GM23338 (cell line): ENCODE measurements around the gene CEACAM16. TPM values are rescaled to one million over a fixed set of nuclear protein-coding genes. Genes with fewer than 3 reads are reported as not detected.

Source experiments
- ATAC-seq: fragments of 200-7000 bp; cut with Tn5 transposase; 3 replicates; pipeline ENCODE4 v1.9.1; 2020
- DNase-seq: peaks from one replicate; pipeline ENCODE4 v3.0.0-alpha.2; 2015; ENCODE audit warnings: low spot score
- H2AFZ ChIP-seq: fragments of 200-600 bp; sonication (generic); 2 replicates; pipeline ENCODE4 v1.8.0; 2016; ENCODE audit warnings: antibody characterized with exemption, mild to moderate bottlenecking, moderate library complexity
- H3F3A ChIP-seq: fragments of 200-600 bp; sonication (generic); replicated peaks from 2 replicates; pipeline ENCODE4 v1.8.0; 2017; ENCODE audit warnings: antibody characterized with exemption, mixed run types, low read depth
- H3K27ac ChIP-seq: fragments of 200-600 bp; sonication (generic); 2 replicates; pipeline ENCODE4 v1.6.1; 2016; ENCODE audit warnings: low read depth
- H3K27me3 ChIP-seq: fragments of 200-600 bp; sonication (generic); 2 replicates; pipeline ENCODE4 v1.8.0; 2016; ENCODE audit warnings: mild to moderate bottlenecking, mixed run types, moderate library complexity; ENCODE audit not compliant: insufficient read depth
- H3K36me3 ChIP-seq: fragments of 200-600 bp; sonication (generic); 2 replicates; pipeline ENCODE4 v1.8.0; 2016; ENCODE audit warnings: mild to moderate bottlenecking; ENCODE audit not compliant: insufficient read depth
- H3K4me1 ChIP-seq: fragments of 200-600 bp; sonication (generic); 2 replicates; pipeline ENCODE4 v1.8.0; 2016; ENCODE audit warnings: mild to moderate bottlenecking, moderate library complexity; ENCODE audit not compliant: insufficient read depth
- H3K4me2 ChIP-seq: fragments of 200-600 bp; sonication (generic); 2 replicates; pipeline ENCODE4 v1.7.1; 2017; ENCODE audit warnings: mixed run types
- H3K4me3 ChIP-seq: fragments of 200-600 bp; sonication (generic); 2 replicates; pipeline ENCODE4 v1.6.1; 2016; ENCODE audit warnings: mixed run types
- H3K79me2 ChIP-seq: fragments of 200-600 bp; sonication (generic); replicated peaks from 2 replicates; pipeline ENCODE4 v1.8.0; 2017; ENCODE audit warnings: mild to moderate bottlenecking; ENCODE audit not compliant: insufficient read depth
- H3K9me2 ChIP-seq: fragments of 200-600 bp; sonication (generic); 2 replicates; pipeline ENCODE4 v1.8.0; 2017; ENCODE audit not compliant: insufficient read depth
- H4K20me1 ChIP-seq: fragments of 200-600 bp; sonication (generic); replicated peaks from 2 replicates; pipeline ENCODE4 v1.8.0; 2017; ENCODE audit warnings: mild to moderate bottlenecking; ENCODE audit not compliant: insufficient read depth
- H3K27ac Mint-ChIP-seq: 2 replicates; pipeline ENCODE4 v1.8.0; 2020; ENCODE audit warnings: inconsistent platforms, mild to moderate bottlenecking, moderate library complexity, mixed read lengths
- H3K27me3 Mint-ChIP-seq: 3 replicates; pipeline ENCODE4 v1.8.0; 2022; ENCODE audit warnings: low read depth, mild to moderate bottlenecking, moderate library complexity, mixed read lengths, inconsistent platforms; ENCODE audit not compliant: insufficient read depth, poor library complexity
- H3K36me3 Mint-ChIP-seq: 3 replicates; pipeline ENCODE4 v1.8.0; 2021; ENCODE audit warnings: low read depth, mild to moderate bottlenecking, inconsistent platforms, moderate library complexity, mixed read lengths
- H3K4me1 Mint-ChIP-seq: 3 replicates; pipeline ENCODE4 v1.8.0; 2020; ENCODE audit warnings: mild to moderate bottlenecking, inconsistent platforms, mixed read lengths
- H3K4me3 Mint-ChIP-seq: 3 replicates; pipeline ENCODE4 v1.8.0; 2021; ENCODE audit warnings: moderate library complexity, mild to moderate bottlenecking, inconsistent platforms, mixed read lengths
- H3K9me3 Mint-ChIP-seq: 3 replicates; pipeline ENCODE4 v1.8.0; 2020; ENCODE audit warnings: moderate library complexity, mild to moderate bottlenecking, inconsistent platforms, mixed read lengths
- CTCF ChIP-seq, 2 experiments: fragments of 200-600 bp in 1 of 2; sonication (generic) in 1 of 2; conservative IDR thresholded peaks; 2 replicates each; pipeline versions ENCODE4 v1.5.1 to v1.6.1; 2016 to 2017; ENCODE audit warnings: antibody characterized with exemption in 2 of 2, low read depth in 2 of 2, mild to moderate bottlenecking in 2 of 2, moderate library complexity in 1 of 2
- EZH2 ChIP-seq: fragments of 200-600 bp; sonication (generic); IDR thresholded peaks from one replicate; pipeline ENCODE4 v1.8.0; 2017; ENCODE audit warnings: antibody characterized with exemption, mild to moderate bottlenecking, low read depth; ENCODE audit not compliant: unreplicated experiment
- EZH2phosphoT487 ChIP-seq: fragments of 200-600 bp; sonication (generic); IDR thresholded peaks from one replicate; pipeline ENCODE4 v1.8.1; 2018; ENCODE audit warnings: antibody characterized with exemption; ENCODE audit not compliant: unreplicated experiment
- POLR2AphosphoS5 ChIP-seq: IDR thresholded peaks from 2 replicates; pipeline ENCODE4 v1.6.1; 2016; ENCODE audit warnings: antibody characterized with exemption, low read depth
- ZNF331 ChIP-seq: fragments of 250-450 bp; sonication (Bioruptor Pico); IDR thresholded peaks from 2 replicates; pipeline ENCODE4 v1.5.0; 2020; ENCODE audit warnings: low read depth, mild to moderate bottlenecking, moderate library complexity
- ZNF462 ChIP-seq: fragments of 250-450 bp; sonication (Bioruptor Pico); IDR thresholded peaks from 2 replicates; pipeline ENCODE4 v1.5.0; 2020; ENCODE audit warnings: mild to moderate bottlenecking, moderate library complexity
- polyA plus RNA-seq: library from polyadenylated mRNA; unstranded; fragments of >200 nt; fragmentation: Nextera tagmentation; extraction: Ambion mirVana; gene quantifications from 2 replicates; pipeline ENCODE4 v1.2.1, GENCODE V29; 2016
- total RNA-seq: library from RNA; depleted of rRNA; stranded (reverse); fragments of >200 nt; shearing (Covaris generic); gene quantifications from 2 replicates; pipeline ENCODE4 v1.2.3, GENCODE V29; 2014

Gene CEACAM16
- total and polyA plus RNA-seq, 2 experiments from 2014 or later = not detected

GRCh38 chr19:44723299-44723951 lies 24.5 kb downstream of the CEACAM16 start (continued):
- TF ChIP-seq ZNF462 (CRISPR knock-in tag) (no peak), ZNF331 (CRISPR knock-in tag) (no peak)

GRCh38 chr19:44723952-44724319 lies 25.0 kb downstream of the CEACAM16 start:
- H3K36me3 ChIP-seq = no peaks in the 10 kb centered on the region
- no peaks in the 10 kb centered on the region for H3F3A ChIP-seq
- H4K20me1 ChIP-seq = no peaks in the 10 kb centered on the region
- peaks cover 8% of the 10 kb centered on the region; the same call in 1 of the 2 replicates for H3K4me1 ChIP-seq
- H3K9me3 Mint-ChIP-seq = no peaks in the 10 kb centered on the region
- no peak overlapping the region for H3K4me2 ChIP-seq
- ATAC-seq = peak; percentile 91
- H3K36me3 Mint-ChIP-seq = no peaks in the 10 kb centered on the region
- no peaks in the 10 kb centered on the region for H3K9me2 ChIP-seq
- H3K79me2 ChIP-seq = no peaks in the 10 kb centered on the region
- H3K27ac Mint-ChIP-seq = no peak overlapping the region
- 0 out of 2 replicates have a peak, but pooled peaks cover 6% of the 10 kb centered on the region for H3K27me3 ChIP-seq
- H3K27ac ChIP-seq = no peak overlapping the region
- peak; percentile 89 to 97 for TF ChIP-seq CTCF (conservative IDR thresholded peaks at IDR 0.05; ENCODE audit: low read depth in 2 of 2)
- no peak for TF ChIP-seq EZH2
- no peak for TF ChIP-seq POLR2AphosphoS5
- no peak for TF ChIP-seq EZH2phosphoT487
- H2AFZ ChIP-seq = no peak overlapping the region
- no peak overlapping the region for H3K4me3 ChIP-seq
- H3K4me1 Mint-ChIP-seq = peaks cover 3% of the 10 kb centered on the region
- H3K4me3 Mint-ChIP-seq = no peak overlapping the region
- peak; percentile 88 for DNase-seq
- H3K27me3 Mint-ChIP-seq = peaks cover 20% of the 10 kb centered on the region
